Measurements from ENCODE around the gene CPM.
A peak's percentile ranks its signal among the peaks of the same experiment; 100 is the strongest.
"Not testable (repeated sequence)": the region's sequence is repeated elsewhere in the genome, so short reads cannot be mapped to it uniquely, and the experiment has no call there.

DNA sequence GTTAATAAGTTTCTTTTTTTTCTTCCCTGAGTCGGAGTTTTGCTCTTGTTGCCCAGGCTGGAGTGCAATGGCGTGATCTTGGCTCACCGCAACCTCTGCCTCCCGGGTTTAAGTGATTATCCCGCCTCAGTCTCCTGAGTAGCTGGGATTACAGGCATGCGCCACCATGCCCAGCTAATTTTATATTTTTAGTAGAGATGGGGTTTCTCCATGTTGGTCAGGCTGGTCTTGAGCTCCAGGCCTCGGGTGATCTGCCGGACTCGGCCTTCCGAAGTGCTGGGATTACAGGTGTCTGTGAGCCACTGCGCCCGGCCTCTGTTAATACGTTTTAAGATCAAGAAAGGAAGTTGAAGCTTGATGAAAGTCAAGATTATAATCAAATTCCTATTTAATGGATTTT lies 113.5 kb downstream of the CPM start:
- peak; percentile 74 for TF ChIP-seq POLR2AphosphoS5 (IDR thresholded peaks at IDR 0.05; ENCODE audit: low read length)
- TF ChIP-seq POLR2A (IDR thresholded peaks at IDR 0.05; ENCODE audit: low read depth, low read length); EZH2 (IDR thresholded peaks at IDR 0.05; ENCODE audit: borderline replicate concordance, control insufficient read depth, low read depth, low read length); FOXM1 (IDR thresholded peaks at IDR 0.05; ENCODE audit: low read depth, low read length); SMC3 (IDR thresholded peaks at IDR 0.05; ENCODE audit: borderline replicate concordance, low read length); SP1 (IDR thresholded peaks at IDR 0.05; ENCODE audit: low read depth, low read length); SPI1 (IDR thresholded peaks at IDR 0.05; ENCODE audit: borderline replicate concordance, insufficient read depth, low read depth, low read length); TAF1 (IDR thresholded peaks at IDR 0.05; ENCODE audit: borderline replicate concordance, low read depth, low read length); CEBPB (IDR thresholded peaks at IDR 0.05; ENCODE audit: borderline replicate concordance in 1 of 2, low read depth in 2 of 2, low read length in 2 of 2); SIX5 (IDR thresholded peaks at IDR 0.05; ENCODE audit: low read depth, low read length, severe bottlenecking): not testable (repeated sequence)
- TF ChIP-seq, protein P1, sequence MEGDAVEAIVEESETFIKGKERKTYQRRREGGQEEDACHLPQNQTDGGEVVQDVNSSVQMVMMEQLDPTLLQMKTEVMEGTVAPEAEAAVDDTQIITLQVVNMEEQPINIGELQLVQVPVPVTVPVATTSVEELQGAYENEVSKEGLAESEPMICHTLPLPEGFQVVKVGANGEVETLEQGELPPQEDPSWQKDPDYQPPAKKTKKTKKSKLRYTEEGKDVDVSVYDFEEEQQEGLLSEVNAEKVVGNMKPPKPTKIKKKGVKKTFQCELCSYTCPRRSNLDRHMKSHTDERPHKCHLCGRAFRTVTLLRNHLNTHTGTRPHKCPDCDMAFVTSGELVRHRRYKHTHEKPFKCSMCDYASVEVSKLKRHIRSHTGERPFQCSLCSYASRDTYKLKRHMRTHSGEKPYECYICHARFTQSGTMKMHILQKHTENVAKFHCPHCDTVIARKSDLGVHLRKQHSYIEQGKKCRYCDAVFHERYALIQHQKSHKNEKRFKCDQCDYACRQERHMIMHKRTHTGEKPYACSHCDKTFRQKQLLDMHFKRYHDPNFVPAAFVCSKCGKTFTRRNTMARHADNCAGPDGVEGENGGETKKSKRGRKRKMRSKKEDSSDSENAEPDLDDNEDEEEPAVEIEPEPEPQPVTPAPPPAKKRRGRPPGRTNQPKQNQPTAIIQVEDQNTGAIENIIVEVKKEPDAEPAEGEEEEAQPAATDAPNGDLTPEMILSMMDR (IDR thresholded peaks at IDR 0.05 in 2 of 3, conservative IDR thresholded peaks at IDR 0.05 in 1 of 3; ENCODE audit: control insufficient read depth in 2 of 3, extremely low read depth in 1 of 3, insufficient read depth in 1 of 3, low read depth in 3 of 3, low read length in 3 of 3): not testable (repeated sequence)
- TF ChIP-seq, protein P2, sequence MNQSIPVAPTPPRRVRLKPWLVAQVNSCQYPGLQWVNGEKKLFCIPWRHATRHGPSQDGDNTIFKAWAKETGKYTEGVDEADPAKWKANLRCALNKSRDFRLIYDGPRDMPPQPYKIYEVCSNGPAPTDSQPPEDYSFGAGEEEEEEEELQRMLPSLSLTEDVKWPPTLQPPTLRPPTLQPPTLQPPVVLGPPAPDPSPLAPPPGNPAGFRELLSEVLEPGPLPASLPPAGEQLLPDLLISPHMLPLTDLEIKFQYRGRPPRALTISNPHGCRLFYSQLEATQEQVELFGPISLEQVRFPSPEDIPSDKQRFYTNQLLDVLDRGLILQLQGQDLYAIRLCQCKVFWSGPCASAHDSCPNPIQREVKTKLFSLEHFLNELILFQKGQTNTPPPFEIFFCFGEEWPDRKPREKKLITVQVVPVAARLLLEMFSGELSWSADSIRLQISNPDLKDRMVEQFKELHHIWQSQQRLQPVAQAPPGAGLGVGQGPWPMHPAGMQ (IDR thresholded peaks at IDR 0.05; ENCODE audit: borderline replicate concordance): not testable (repeated sequence)

Measured in GM12878 (cell line).